HG03159 (cell line): ENCODE results near the gene CCNT2.
"Not testable (repeated sequence)": the region's sequence is repeated elsewhere in the genome, so short reads cannot be mapped to it uniquely, and the experiment has no call there.

Experiments used
- ATAC-seq: cut with Tn5 transposase; IDR thresholded peaks from one replicate; pipeline ENCODE4 v1.9.1; 2021; ENCODE audit warnings: mild to moderate bottlenecking, moderate library complexity; ENCODE audit not compliant: unreplicated experiment

CCNT2 gene

DNA sequence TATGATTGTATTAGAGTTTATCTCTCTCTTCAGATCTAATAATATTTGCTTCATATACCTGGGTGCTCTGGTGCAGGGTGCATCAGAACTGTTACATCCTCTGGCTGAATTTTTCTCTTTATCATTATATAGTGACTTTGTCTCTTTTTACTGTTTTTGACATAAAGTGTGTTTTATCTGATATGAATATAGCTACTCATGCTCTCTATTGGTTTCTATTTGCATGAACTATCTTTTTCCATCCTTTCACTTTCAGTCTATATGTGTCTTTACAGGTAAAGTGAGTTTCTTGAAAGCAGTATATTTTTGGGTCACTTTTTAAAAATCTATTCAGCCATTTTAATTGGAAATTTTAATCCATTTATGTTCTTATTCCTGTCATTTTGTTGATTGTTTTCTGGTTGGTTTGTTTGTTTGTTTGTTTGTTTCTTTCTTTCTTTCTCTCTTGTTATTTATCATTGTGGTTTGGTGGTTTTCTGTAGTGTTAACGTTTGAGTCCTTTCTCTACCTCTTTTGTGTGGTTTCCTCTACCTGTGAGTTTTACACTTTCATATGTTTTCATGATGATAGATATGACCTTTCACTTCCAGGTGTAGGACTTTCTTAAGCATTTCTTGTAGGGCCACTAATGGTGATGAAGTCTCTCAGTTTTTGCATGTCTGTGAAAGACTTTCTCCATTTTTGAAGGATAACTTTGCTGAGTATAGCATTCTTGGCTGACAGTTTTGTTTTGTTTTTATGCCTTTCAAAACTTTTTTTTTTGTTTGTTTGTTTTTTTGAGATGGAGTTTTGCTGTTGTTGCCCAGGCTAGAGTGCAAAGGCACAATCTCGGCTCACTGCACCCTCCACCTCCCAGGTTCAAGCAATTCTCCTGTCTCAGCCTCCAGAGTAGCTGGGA lies 54.9 kb downstream of the CCNT2 start:
- ATAC-seq = peak; percentile 77

- ATAC-seq = no peak
These were observed 56.8 kb downstream of the CCNT2 start for GRCh38 chr2:134975281-134976009.

GRCh38 chr2:134976074-134976702 lies 57.6 kb downstream of the CCNT2 start:
- ATAC-seq = no peak

- not testable (repeated sequence) for ATAC-seq
These were observed 58.5 kb downstream of the CCNT2 start for GRCh38 chr2:134977104-134977503.

DNA sequence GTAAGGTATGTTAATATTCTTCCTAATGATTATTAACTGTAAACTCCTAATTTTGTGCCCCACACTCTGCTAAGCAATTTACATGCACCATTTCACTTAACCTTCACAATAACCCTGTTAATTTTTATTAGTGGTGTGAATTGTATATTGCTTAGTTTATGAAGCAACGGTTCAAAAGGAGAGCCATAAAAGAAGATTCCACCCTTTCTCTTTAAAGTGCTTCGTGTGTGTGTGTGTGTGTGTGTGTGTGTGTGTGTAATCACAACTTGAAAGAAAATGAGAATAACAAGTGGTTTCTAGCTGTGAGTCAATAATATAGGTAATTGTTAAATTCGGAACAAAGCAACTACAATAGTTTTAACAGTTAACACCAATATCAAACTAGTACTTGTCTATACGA lies 60.6 kb downstream of the CCNT2 start:
- no peak for ATAC-seq

DNA sequence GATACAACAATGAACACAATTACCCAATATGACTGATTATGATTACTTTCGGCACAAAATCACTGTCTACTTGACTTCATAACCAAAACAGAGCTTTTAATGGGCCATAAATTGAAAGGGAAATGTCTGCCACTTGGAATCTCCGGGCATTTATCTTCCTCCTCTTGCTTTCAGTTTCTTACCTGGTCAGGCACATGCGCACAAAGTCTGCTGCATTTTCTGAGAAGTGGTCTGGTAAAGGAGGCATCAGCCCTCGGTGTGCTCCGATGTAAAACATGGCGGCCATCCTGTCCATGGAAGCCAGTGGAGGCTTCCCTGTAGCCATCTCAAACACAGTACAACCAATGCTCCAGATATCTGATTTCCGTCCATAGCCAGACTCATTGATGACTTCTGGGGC lies 62.0 kb downstream of the CCNT2 start:
- no peak for ATAC-seq

GRCh38 chr2:134982603-134983002 lies 64.0 kb downstream of the CCNT2 start:
- ATAC-seq = no peak

GRCh38 chr2:134985061-134985460 lies 66.4 kb downstream of the CCNT2 start:
- ATAC-seq = no peak

GRCh38 chr2:134988994-134989605 lies 70.5 kb downstream of the CCNT2 start:
- ATAC-seq = no peak

DNA sequence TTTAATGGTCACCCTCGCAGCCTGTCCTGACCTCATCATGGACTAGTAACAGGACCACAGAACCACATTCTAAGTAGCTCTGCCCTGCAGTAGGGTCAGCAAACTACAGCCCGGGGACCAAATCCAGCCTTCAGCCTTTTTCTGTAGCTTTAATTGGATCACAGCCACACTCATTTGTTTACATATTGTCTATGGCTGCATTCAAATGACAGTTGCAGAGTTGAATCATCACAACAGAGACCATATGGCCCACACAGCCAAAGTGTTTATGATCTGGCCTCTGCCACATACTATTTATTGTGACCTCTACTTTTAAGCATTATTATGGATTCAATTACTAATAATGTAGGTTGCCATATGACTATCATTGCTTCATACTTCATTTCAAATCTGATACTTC lies 80.9 kb downstream of the CCNT2 start:
- no peak for ATAC-seq

- ATAC-seq = no peak
These were observed 84.2 kb downstream of the CCNT2 start for GRCh38 chr2:135002836-135003235.

- peak; percentile 84 for ATAC-seq
These were observed 85.6 kb downstream of the CCNT2 start for GRCh38 chr2:135004005-135004746.

GRCh38 chr2:135005753-135006152 lies 87.1 kb downstream of the CCNT2 start:
- ATAC-seq = no peak
